Measurements from ENCODE around the gene ELF1. TPM values are rescaled to one million over a fixed set of nuclear protein-coding genes. Genes with fewer than 3 reads are reported as not detected.
"Not testable (repeated sequence)": the region's sequence is repeated elsewhere in the genome, so short reads cannot be mapped to it uniquely, and the experiment has no call there.

The ELF1 gene
- total and polyA plus RNA-seq, 10 of the 15 experiments (the other 5 are each of a cell fraction or from before 2014, with no cell fraction given): 43.3 to 97.6 (median 55.7) TPM

- no peak overlapping the region for H3K4me3 ChIP-seq
- ATAC-seq (no peak), DNase-seq (ENCODE audit: low read depth, low spot score) (no peak), FAIRE-seq (no peak)
- RAD21 ChIA-PET (ENCODE audit: unreplicated experiment): no interaction called here
- H3K27me3 ChIP-seq (replicated peaks in 1 of 2; ENCODE audit: control insufficient read depth in 2 of 2, insufficient read depth in 2 of 2, low read length in 1 of 2): no peaks in the 10 kb centered on the region
- H3K27ac ChIP-seq (ENCODE audit: control insufficient read depth, insufficient read depth): no peak overlapping the region
- H3K4me1 ChIP-seq (ENCODE audit: control insufficient read depth, insufficient read depth, low read length): peaks cover 8% of the 10 kb centered on the region
- CTCF ChIA-PET: no interaction called here
- TF ChIP-seq JUNB (IDR thresholded peaks at IDR 0.05) (0 out of 2 replicates have a peak, but pooled peaks have one; percentile 24), POU2F2 (IDR thresholded peaks at IDR 0.05; ENCODE audit: borderline replicate concordance, low read depth, low read length) (no peak), HDAC2 (IDR thresholded peaks at IDR 0.05) (no peak), ZBTB11 (CRISPR knock-in tag; IDR thresholded peaks at IDR 0.05) (no peak), IRF3 (IDR thresholded peaks at IDR 0.05) (no peak), CEBPB (IDR thresholded peaks at IDR 0.05; ENCODE audit: borderline replicate concordance in 1 of 2, low read depth in 2 of 2, low read length in 2 of 2) (no peak), RAD21 (IDR thresholded peaks at IDR 0.05; ENCODE audit: insufficient read depth, low read depth, low read length) (no peak)
- peaks cover 7% of the 10 kb centered on the region for H3K79me2 ChIP-seq (ENCODE audit: control insufficient read depth, insufficient read depth, low read length)
- no peak overlapping the region for H3K4me2 ChIP-seq (ENCODE audit: control insufficient read depth, insufficient read depth)
- intact Hi-C loops (cut with micrococcal nuclease; ENCODE audit: unreplicated experiment) (no loop called here), in situ Hi-C loops (cut with MboI) (no loop called here)
- H4K20me1 ChIP-seq (ENCODE audit: control insufficient read depth, insufficient read depth): no peaks in the 10 kb centered on the region
- SMC1A ChIA-PET (ENCODE audit: uncharacterized antibody, unreplicated experiment): interaction anchor here (3.5 kb wide), 1 partner anchor 10 kb away, joined by 14 read pairs; no protein-coding TSS in a partner anchor
- H3K9ac ChIP-seq (ENCODE audit: control insufficient read depth, insufficient read depth, low read length): no peak overlapping the region
- BruUV-seq (replicated peaks): no TSS peak
- no peaks in the 10 kb centered on the region for H3K9me3 ChIP-seq (replicated peaks; ENCODE audit: control insufficient read depth, insufficient read depth, low read length)
- 55% methylated on average over 1 of the region's 1 CpG for WGBS (ENCODE audit: insufficient coverage, insufficient replicate concordance, low lambda C conversion rate, missing lambda C conversion rate)
- H3K36me3 ChIP-seq (ENCODE audit: control insufficient read depth in 2 of 2, insufficient read depth in 2 of 2, low read length in 1 of 2): peaks cover 6 to 29% of the 10 kb centered on the region in 2 experiments
- H2AFZ ChIP-seq (ENCODE audit: control insufficient read depth, low read depth, low read length): no peak overlapping the region
- POLR2A ChIA-PET: no interaction called here
These were observed 87.4 kb downstream of the ELF1 start for GRCh38 chr13:40931719-40932118.

GRCh38 chr13:40929883-40930282, 89.2 kb downstream of the ELF1 start:
- FAIRE-seq; H3K4me3 ChIP-seq; DNase-seq (ENCODE audit: low read depth, low spot score); H2AFZ ChIP-seq (ENCODE audit: control insufficient read depth, low read depth, low read length); H3K27ac ChIP-seq (ENCODE audit: control insufficient read depth, insufficient read depth); H3K27me3 ChIP-seq (replicated peaks in 1 of 2; ENCODE audit: control insufficient read depth in 2 of 2, insufficient read depth in 2 of 2, low read length in 1 of 2); in situ Hi-C loops (cut with MboI); H3K4me1 ChIP-seq (ENCODE audit: control insufficient read depth, insufficient read depth, low read length); H3K79me2 ChIP-seq (ENCODE audit: control insufficient read depth, insufficient read depth, low read length); H4K20me1 ChIP-seq (ENCODE audit: control insufficient read depth, insufficient read depth); H3K9ac ChIP-seq (ENCODE audit: control insufficient read depth, insufficient read depth, low read length); H3K4me2 ChIP-seq (ENCODE audit: control insufficient read depth, insufficient read depth); BruUV-seq (replicated peaks); H3K9me3 ChIP-seq (replicated peaks; ENCODE audit: control insufficient read depth, insufficient read depth, low read length); ATAC-seq; intact Hi-C loops (cut with micrococcal nuclease; ENCODE audit: unreplicated experiment): not testable (repeated sequence)
- POLR2A ChIA-PET: interaction anchor here (0.6 to 1.4 kb wide), 2 partner anchors 18 to 22 kb away, joined by 4 read pairs; no protein-coding TSS in a partner anchor
- CTCF ChIA-PET: interaction anchor here (0.9 to 2.1 kb wide), 3 partner anchors 9 to 62 kb away, joined by 4 to 13 read pairs (median 5); no protein-coding TSS in a partner anchor
- peaks cover 4 to 29% of the 10 kb centered on the region in 2 experiments for H3K36me3 ChIP-seq (ENCODE audit: control insufficient read depth in 2 of 2, insufficient read depth in 2 of 2, low read length in 1 of 2)
- RAD21 ChIA-PET (ENCODE audit: unreplicated experiment): interaction anchor here (1.3 kb wide), 2 partner anchors 9 to 45 kb away, joined by 3 to 4 read pairs; no protein-coding TSS in a partner anchor
- WGBS (ENCODE audit: insufficient coverage, insufficient replicate concordance, low lambda C conversion rate, missing lambda C conversion rate): 100% methylated on average over 3 of the region's 3 CpGs
- SMC1A ChIA-PET (ENCODE audit: uncharacterized antibody, unreplicated experiment): interaction anchor here (0.8 to 2.5 kb wide), 5 partner anchors 9 to 44 kb away, joined by 3 to 10 read pairs (median 5); no protein-coding TSS in a partner anchor
